ENCODE results near the gene CD248.
A peak's percentile ranks its signal among the peaks of the same experiment; 100 is the strongest.
"Not testable (repeated sequence)": the region's sequence is repeated elsewhere in the genome, so short reads cannot be mapped to it uniquely, and the experiment has no call there.

CD248 gene

GRCh38 chr11:66287211-66287888 is 29.5 kb downstream of the CD248 start:
- no peak for DNase-seq

- no peak for DNase-seq
Observed at GRCh38 chr11:66286699-66287098, 30.1 kb downstream of the CD248 start.

GRCh38 chr11:66285250-66285947 is 31.4 kb downstream of the CD248 start:
- no peak for DNase-seq

GRCh38 chr11:66284526-66285078 is 32.2 kb downstream of the CD248 start:
- no peak for DNase-seq

GRCh38 chr11:66283461-66284105 is 33.3 kb downstream of the CD248 start:
- DNase-seq = no peak

DNA sequence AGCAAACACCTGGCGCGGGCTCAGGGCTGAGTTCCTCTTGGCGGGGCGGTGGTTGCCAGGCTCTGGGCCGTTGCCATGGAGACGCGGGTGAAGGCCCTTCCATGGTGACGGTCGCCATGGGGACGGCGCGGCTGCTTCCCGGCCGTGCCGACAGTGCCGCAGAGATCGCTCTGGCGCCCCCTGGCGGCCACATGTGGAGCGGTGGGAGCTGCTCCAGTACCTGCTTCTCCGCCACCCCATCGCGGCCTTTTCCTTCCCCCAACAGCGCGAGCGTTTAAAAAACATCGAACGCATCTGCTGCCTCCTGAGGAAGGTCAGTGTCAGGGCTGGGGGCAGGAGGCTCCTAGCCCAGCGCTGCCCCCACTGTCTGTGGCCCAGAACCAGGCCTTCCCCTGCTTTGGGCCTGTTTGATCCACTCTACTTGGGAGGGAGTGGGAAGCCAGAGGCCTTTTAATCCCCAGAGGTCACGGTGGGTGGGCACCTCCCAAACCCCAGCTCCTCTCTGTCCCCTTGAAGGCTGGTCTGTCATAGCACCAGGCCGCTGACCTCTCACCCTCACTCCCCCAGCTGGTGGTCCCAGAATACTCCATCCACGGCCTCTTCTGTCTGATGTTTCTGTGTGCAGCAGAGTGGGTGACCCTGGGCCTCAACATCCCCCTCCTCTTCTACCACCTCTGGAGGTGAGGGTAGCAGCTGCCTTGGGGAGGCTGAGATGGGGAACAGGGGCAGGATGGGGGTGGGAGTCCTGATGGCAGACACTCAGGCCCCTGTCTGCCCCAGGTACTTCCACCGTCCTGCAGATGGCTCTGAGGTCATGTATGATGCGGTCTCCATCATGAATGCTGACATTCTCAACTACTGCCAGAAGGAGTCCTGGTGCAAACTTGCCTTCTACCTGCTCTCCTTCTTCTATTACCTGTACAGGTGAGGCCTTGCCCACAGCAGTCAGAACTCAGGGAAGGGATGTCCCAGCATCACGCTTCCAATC is 34.1 kb downstream of the CD248 start:
- DNase-seq = peak; percentile 98 to 99

DNA sequence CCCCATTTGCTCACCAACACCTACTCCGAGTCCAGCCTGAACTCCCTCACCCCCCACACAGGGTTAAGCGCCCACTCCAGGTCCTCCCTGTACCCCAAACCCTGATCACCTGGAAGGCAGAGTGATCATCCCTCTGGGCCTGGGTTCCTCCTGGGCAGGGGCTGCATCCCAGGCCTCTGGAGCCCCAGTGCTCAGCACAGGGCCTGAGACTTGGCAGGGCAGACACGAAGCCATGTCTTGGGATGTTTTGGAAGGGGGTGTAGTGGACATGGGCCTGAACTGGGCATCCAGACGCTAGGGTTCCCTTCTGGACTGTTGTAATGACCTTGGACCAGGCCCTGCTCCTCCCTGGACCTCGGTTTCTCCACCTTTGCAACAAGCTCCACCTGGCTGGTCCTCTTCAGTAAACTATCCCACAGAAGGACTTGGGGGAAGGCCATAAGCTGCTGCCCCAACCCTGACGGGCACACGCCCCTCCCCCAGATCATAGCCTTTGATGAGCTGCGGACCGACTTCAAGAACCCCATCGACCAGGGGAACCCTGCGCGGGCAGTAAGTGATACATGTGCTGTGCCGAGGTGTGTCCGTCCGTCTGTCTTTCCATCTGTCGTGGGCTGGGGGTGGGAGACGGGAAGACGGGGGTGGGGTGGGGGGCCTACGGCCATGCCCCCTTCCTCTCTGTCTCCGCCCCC is 34.9 kb downstream of the CD248 start:
- DNase-seq = no peak

- no peak for DNase-seq
Observed at GRCh38 chr11:66281001-66281400, 35.8 kb downstream of the CD248 start.

- no peak for DNase-seq
Observed at GRCh38 chr11:66280428-66280827, 36.4 kb downstream of the CD248 start.

DNA sequence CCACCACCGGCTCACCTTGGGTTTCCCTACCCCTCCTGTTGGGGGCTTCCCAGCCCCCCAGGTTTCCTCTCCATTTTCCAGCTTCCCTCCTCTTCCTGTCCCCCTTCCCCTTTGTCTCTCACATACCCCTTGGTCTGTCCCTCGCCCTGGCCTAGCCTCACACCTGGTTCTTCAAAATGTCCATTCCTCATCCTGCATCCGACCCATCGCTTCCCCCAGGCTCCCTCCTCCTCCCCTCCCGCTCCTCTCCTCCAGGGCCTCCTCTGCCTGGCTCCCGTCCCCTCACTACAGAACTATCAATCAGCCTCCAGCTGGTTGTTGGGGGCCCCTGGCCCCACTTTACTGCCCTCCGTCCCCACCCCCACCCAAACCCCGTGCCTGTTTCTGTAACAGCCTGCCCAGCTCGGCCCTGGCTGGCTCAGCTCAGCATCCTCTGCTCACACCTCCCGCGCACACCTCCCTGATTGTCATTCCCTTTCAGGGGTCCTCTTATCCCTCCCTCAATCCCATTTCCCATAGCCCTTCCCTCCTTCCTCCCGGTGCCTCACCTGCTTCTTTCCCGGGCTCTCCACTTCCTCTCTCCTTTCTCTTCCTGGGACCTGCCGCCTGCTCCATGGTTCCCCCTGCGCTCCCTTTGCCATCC is 37.6 kb downstream of the CD248 start:
- no peak for DNase-seq

- DNase-seq = peak; percentile 58 to 64
Observed at GRCh38 chr11:66278363-66279091, 38.3 kb downstream of the CD248 start.

DNA sequence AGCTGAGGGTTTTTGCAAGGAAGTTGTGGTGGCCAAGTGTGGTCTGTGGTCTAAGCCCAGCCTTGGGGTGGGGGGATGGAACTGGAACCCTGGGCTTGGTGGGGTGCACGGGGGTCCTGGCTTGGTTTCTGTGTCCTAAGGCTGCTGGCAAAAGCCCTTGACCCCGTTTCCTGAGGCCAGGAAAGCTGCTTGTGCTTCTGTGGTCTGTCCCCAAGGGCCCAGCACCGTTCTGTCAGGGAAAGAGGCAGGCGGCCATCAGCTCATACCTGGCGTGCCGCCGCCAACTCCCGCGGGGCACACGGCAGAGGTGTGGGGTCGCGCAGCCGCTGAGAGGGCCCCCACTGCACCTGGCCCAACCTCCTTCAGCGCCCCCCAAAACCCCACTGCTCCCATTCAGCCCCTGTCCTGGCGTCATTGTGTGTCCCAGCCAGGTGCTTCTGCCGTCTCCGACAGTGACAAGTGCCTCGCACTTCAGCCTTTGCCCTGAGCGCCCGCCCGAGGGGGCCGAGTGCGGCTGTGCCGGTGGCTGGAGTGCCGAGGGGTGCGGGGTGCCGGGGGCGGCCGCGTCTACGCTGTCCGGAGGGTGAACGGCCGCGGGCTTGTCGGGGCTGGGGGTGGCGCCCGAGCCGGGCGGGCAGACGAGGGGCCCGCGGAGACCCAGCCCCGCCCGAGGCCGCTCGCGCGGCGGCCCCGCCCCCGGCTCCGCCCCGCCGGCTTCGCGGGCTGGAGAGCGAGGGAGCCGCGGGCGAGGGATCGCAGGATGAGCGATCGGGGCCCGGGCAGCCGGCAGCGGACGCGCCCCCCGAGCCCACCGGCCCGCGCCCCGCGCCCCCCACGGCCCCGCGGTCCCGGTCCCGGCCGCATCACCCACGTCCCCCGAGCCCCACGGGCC is 39.1 kb downstream of the CD248 start, which contains the start of gene CNIH2:
Gene CNIH2 (plus strand): TSS at position 705 of the 892 bp plus-strand sequence. CDS start 282 bp downstream, outside the sequence.
- DNase-seq = peak; percentile 26 to 53

- not testable (repeated sequence) for DNase-seq
Observed at GRCh38 chr11:66277064-66277463, 39.8 kb downstream of the CD248 start.

GRCh38 chr11:66276619-66277018 is 40.2 kb downstream of the CD248 start:
- DNase-seq = not testable (repeated sequence)

GRCh38 chr11:66275984-66276612 is 40.7 kb downstream of the CD248 start:
- no peak for DNase-seq

- DNase-seq = no peak
Observed at GRCh38 chr11:66275396-66275795, 41.4 kb downstream of the CD248 start.

DNA sequence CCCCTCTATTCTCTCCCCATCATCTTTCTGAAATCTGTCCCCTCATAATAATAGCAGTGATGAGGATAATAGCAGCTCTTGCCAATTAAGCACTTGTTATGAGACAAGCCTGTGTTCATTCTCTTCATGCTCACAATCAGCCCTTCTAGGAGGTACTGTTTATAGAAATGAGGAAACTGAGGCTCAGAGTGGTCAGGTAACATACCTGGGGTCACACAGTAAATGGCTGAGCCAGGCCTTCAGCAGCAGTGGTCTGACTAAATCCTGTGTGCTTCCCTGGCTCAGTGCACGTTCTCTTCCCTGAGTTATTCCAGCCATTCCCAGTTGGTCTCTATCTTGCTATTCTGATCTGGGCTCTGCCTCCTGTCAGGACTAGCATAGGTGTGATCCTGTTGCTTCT is 42.6 kb downstream of the CD248 start:
- no peak for DNase-seq

DNA sequence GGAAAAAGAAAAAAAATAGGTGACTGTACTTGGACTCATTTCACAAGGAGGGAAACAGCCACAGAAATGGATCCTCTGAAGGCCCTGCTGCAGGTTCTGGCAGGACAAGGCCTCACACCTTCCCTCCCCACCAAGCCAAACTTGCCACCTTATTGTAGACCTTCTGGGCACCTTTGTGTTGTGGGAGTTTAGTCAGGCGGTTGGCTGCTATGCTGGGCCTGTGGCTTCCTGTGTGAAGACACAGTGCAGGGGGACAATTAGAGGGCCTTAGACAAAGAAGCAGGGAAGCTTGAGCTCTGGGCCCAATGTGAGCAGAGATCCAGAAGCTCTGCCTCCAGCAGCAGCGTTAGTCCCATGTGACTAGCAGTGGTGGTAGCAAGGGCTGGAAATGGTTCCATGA is 44.2 kb downstream of the CD248 start:
- DNase-seq = peak; percentile 39 to 57

DNA sequence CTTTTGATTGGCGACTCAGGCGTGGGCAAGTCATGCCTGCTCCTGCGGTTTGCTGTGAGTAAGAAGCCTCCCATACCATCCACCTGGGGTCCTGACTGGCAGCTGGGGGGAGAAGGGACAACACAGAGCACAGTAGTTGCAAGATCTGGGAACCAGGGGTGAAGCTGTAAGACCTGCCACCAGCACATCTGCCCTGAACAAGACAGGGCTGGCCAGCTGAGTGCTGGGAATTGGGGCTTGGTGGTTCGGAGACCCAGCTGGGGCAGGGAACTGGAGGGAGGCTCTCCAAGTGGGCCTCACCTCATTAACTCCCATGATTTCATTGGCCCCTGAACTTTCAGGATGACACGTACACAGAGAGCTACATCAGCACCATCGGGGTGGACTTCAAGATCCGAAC is 45.0 kb downstream of the CD248 start:
- DNase-seq = no peak
